ENCODE measurements around the gene KRTAP10-7.

GRCh38 chr21:44614161-44614631 is 13.8 kb downstream of the KRTAP10-7 start:
- TF ChIP-seq CTCF (IDR thresholded peaks at IDR 0.05) = no peak
- TF ChIP-seq POLR2A (IDR thresholded peaks at IDR 0.05) = no peak

Data from uterus (tissue), 2 donors.